BE2C (cell line): ENCODE data around the gene NT5DC1.

Experiments
- DNase-seq: peaks from one replicate; pipeline ENCODE4 v3.0.0-alpha.2; 2020
- H3K27me3 ChIP-seq: fragments of 250-450 bp; sonication (Bioruptor Pico); 2 replicates; pipeline ENCODE4 v1.5.1; 2020; ENCODE audit warnings: mild to moderate bottlenecking
- H3K36me3 ChIP-seq: fragments of 250-450 bp; sonication (Bioruptor Pico); 2 replicates; pipeline ENCODE4 v1.5.1; 2020; ENCODE audit warnings: mild to moderate bottlenecking
- H3K4me1 ChIP-seq: fragments of 250-450 bp; sonication (Bioruptor Pico); 2 replicates; pipeline ENCODE4 v1.5.1; 2020
- H3K4me3 ChIP-seq: 2 replicates; pipeline ENCODE4 v1.5.1; 2011; ENCODE audit warnings: low read depth, low read length
- H3K9me3 ChIP-seq: fragments of 250-450 bp; sonication (Bioruptor Pico); 2 replicates; pipeline ENCODE4 v1.5.1; 2020
- CTCF ChIP-seq: IDR thresholded peaks from 2 replicates; pipeline ENCODE4 v1.5.1; 2012; ENCODE audit warnings: mild to moderate bottlenecking, low read depth, low read length

Gene NT5DC1

GRCh38 chr6:116060572-116061283 is 39.9 kb upstream of the NT5DC1 start, which contains the start of gene FRK:
Gene FRK (minus strand): TSS chr6:116060891. CDS start chr6:116060311, 580 bp downstream.
- H3K36me3 ChIP-seq: no peaks in the 10 kb centered on the region
- H3K4me3 ChIP-seq: no peak within 1 kb of the TSS
- H3K9me3 ChIP-seq: no peaks in the 10 kb centered on the region
- no peaks in the 10 kb centered on the region for H3K27me3 ChIP-seq
- H3K4me1 ChIP-seq: no peaks in the 10 kb centered on the region
- DNase-seq: no peak
- TF ChIP-seq CTCF: no peak; the same call in 1 of the 2 replicates

- no peaks in the 10 kb centered on the region for H3K27me3 ChIP-seq
- no peak for DNase-seq
- TF ChIP-seq CTCF: no peak
- H3K4me3 ChIP-seq: no peak overlapping the region
- no peaks in the 10 kb centered on the region for H3K9me3 ChIP-seq
- no peaks in the 10 kb centered on the region for H3K36me3 ChIP-seq
- H3K4me1 ChIP-seq: no peaks in the 10 kb centered on the region
Observed at GRCh38 chr6:116062496-116062895, 38.2 kb upstream of the NT5DC1 start.

- no peak overlapping the region for H3K4me3 ChIP-seq
- no peaks in the 10 kb centered on the region for H3K27me3 ChIP-seq
- no peak for TF ChIP-seq CTCF
- 0 out of 2 replicates have a peak, but pooled peaks cover 1% of the 10 kb centered on the region for H3K4me1 ChIP-seq
- DNase-seq: no peak
- no peaks in the 10 kb centered on the region for H3K9me3 ChIP-seq
- no peaks in the 10 kb centered on the region for H3K36me3 ChIP-seq
Observed at GRCh38 chr6:116064666-116065065, 36.0 kb upstream of the NT5DC1 start.

GRCh38 chr6:116066789-116067188 is 33.9 kb upstream of the NT5DC1 start:
- Histone ChIP-seq H3K4me3 (no peak overlapping the region), H3K27me3 (no peaks in the 10 kb centered on the region), H3K4me1 (0 out of 2 replicates have a peak, but pooled peaks cover 3% of the 10 kb centered on the region), H3K36me3 (no peaks in the 10 kb centered on the region), H3K9me3 (no peaks in the 10 kb centered on the region)
- TF ChIP-seq CTCF: no peak
- no peak for DNase-seq

GRCh38 chr6:116070101-116070500 is 30.6 kb upstream of the NT5DC1 start:
- no peak for DNase-seq
- Histone ChIP-seq H3K9me3 (no peaks in the 10 kb centered on the region), H3K36me3 (no peaks in the 10 kb centered on the region), H3K27me3 (no peaks in the 10 kb centered on the region), H3K4me1 (0 out of 2 replicates have a peak, but pooled peaks cover 3% of the 10 kb centered on the region), H3K4me3 (no peak overlapping the region)
- no peak for TF ChIP-seq CTCF

- no peak for DNase-seq
- no peaks in the 10 kb centered on the region; the same call in 1 of the 2 replicates for H3K9me3 ChIP-seq
- H3K27me3 ChIP-seq: no peaks in the 10 kb centered on the region
- H3K4me1 ChIP-seq: 0 out of 2 replicates have a peak, but pooled peaks cover 3% of the 10 kb centered on the region
- TF ChIP-seq CTCF: no peak
- no peak overlapping the region for H3K4me3 ChIP-seq
- H3K36me3 ChIP-seq: no peaks in the 10 kb centered on the region
Observed at GRCh38 chr6:116070616-116071389, 29.9 kb upstream of the NT5DC1 start.
